RWPE1 (cell line): Measurements from ENCODE around the gene LHX5.

Experiments used
- CTCF ChIA-PET: fragments of 350-600 bp; sonication (Branson Sonifier 250); formaldehyde crosslinking; extraction: SDS; loops from one replicate; lab custom pipeline; 2021; lab: Yijun Ruan, JAX
- POLR2A ChIA-PET: fragments of 400-600 bp; formaldehyde crosslinking; extraction: SDS; loops from one replicate; lab custom pipeline; 2020; ENCODE audit warnings: antibody characterized with exemption; ENCODE audit not compliant: low non-redundant PET; lab: Yijun Ruan, JAX
- DNase-seq: peaks from one replicate; pipeline ENCODE4 v3.0.0; 2012; ENCODE audit warnings: low spot score
- H3K27ac ChIP-seq: fragments of 450-650 bp; 2 replicates; pipeline ENCODE4 v1.5.1; 2017
- TF ChIP-seq, protein P1 (sequence below): fragments of 450-650 bp; conservative IDR thresholded peaks from 2 replicates; pipeline ENCODE4 v1.5.1; 2017; ENCODE audit warnings: low read depth, mild to moderate bottlenecking

The LHX5 gene

GRCh38 chr12:113432986-113433385 lies 38.7 kb downstream of the LHX5 start:
- ChIA-PET CTCF (interaction anchor here (0.6 kb wide), 1 partner anchor 643 kb away, joined by 3 read pairs; no protein-coding TSS in a partner anchor), POLR2A (no interaction called here)
- DNase-seq: no peak
- TF ChIP-seq, protein P1, sequence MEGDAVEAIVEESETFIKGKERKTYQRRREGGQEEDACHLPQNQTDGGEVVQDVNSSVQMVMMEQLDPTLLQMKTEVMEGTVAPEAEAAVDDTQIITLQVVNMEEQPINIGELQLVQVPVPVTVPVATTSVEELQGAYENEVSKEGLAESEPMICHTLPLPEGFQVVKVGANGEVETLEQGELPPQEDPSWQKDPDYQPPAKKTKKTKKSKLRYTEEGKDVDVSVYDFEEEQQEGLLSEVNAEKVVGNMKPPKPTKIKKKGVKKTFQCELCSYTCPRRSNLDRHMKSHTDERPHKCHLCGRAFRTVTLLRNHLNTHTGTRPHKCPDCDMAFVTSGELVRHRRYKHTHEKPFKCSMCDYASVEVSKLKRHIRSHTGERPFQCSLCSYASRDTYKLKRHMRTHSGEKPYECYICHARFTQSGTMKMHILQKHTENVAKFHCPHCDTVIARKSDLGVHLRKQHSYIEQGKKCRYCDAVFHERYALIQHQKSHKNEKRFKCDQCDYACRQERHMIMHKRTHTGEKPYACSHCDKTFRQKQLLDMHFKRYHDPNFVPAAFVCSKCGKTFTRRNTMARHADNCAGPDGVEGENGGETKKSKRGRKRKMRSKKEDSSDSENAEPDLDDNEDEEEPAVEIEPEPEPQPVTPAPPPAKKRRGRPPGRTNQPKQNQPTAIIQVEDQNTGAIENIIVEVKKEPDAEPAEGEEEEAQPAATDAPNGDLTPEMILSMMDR: no peak
- H3K27ac ChIP-seq: no peak overlapping the region

GRCh38 chr12:113428482-113428881 lies 43.2 kb downstream of the LHX5 start:
- TF ChIP-seq, protein P1: no peak
- DNase-seq: no peak
- ChIA-PET POLR2A (no interaction called here), CTCF (no interaction called here)
- no peak overlapping the region for H3K27ac ChIP-seq

DNA sequence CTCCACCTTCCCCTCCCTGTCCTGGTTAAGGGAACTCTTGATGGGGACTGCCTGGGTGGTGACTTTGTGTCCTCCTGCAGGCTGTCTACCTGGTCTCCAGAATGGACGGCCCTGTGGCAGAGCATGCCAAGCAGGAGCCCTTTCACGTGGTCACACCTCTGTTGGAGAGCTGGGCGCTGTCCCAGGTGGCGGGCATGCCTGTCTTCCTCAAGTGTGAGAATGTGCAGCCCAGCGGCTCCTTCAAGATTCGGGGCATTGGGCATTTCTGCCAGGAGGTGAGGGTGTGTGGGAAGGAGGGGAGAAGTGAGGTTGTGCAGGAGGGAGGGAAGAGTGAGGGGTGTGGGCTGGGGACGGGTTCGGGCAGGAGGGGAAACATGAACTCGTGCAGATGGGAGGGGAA lies 43.8 kb downstream of the LHX5 start:
- TF ChIP-seq, protein P1: no peak
- POLR2A ChIA-PET: no interaction called here
- CTCF ChIA-PET: no interaction called here
- DNase-seq: no peak
- H3K27ac ChIP-seq: no peak overlapping the region

DNA sequence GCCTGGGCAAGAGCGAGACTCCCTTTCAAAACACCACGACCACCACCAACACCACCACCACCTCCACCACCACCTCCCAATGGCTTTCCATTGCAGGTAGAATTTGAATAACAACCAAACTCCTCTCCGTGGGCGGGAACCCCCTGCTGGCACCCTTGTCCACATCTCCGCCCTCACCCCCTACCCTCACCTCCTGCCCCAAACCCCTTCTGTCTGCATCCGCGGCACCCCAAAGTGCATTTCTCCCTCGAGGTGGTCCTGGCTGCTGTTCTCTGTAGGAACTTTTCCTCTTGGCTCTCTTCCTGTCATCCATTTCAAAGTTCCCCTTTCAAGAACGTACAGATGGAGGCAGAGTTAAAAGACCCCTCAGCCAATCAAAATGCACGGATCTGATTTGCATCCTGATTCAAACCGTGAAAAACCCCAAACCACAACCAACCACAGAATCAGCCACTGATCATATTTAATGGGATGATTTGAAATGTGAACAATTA lies 45.7 kb downstream of the LHX5 start:
- ChIA-PET POLR2A (no interaction called here), CTCF (interaction anchor here (0.6 to 1.0 kb wide), 6 partner anchors 10 to 1082 kb away, joined by 3 to 6 read pairs (median 4); no protein-coding TSS in a partner anchor)
- DNase-seq: no peak
- TF ChIP-seq, protein P1: no peak
- no peak overlapping the region for H3K27ac ChIP-seq

DNA sequence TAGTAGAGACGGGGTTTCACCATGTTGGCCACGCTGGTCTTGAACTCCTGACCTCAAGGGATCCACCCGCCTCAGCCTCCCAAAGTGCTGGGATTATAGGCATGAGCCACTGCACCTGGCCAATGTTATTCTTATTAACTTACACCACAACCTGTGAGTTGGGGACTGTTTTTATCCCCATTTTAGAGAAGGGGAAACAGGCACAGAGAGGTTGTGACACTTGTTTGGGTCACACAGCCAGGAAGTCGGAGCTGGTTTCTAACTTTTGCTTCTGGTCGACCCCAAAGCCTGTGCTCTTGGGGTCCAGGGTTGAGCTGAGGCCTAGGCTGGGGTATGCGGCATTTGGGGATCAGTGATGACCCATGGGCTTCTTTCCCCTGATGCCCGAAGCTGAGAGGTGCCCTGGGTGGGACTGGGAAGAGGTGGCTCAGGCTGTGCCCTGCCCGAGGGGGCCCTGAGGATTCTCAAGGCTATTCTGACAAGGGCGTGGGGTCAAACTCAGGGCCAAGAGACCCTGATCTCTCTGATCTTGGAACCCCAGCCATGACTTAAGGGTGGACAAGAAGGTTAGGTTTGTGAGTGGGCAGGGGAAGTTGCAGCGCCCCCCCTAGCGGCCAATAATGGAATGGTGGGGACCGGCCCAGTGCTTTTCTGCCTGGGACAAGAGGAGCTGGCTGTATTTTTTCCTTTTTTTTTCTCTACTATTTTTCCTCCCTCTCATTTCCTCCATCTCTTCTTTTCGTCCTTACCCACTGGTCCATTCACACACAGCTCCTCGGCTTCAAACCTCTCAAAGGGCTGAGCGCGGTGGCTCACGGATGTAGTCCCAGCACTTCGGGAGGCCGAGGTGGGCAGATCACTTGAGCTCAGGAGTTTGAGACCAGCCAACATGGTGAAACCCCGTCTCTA lies 46.5 kb downstream of the LHX5 start:
- POLR2A ChIA-PET: interaction anchor here (0.7 kb wide), 1 partner anchor 258 kb away, joined by 6 read pairs; no protein-coding TSS in a partner anchor
- no peak overlapping the region for H3K27ac ChIP-seq
- TF ChIP-seq, protein P1: peak; percentile 84
- peak; percentile 37 for DNase-seq
- CTCF ChIA-PET: interaction anchor here (0.6 to 1.0 kb wide), 7 partner anchors 10 to 1083 kb away, joined by 3 to 6 read pairs (median 3); no protein-coding TSS in a partner anchor

- CTCF ChIA-PET: interaction anchor here (0.6 kb wide), 1 partner anchor 531 kb away, joined by 3 read pairs; no protein-coding TSS in a partner anchor
- DNase-seq: no peak
- TF ChIP-seq, protein P1: no peak
- H3K27ac ChIP-seq: no peak overlapping the region
- POLR2A ChIA-PET: interaction anchor here (0.7 kb wide), 1 partner anchor 258 kb away, joined by 6 read pairs; no protein-coding TSS in a partner anchor
Observed at GRCh38 chr12:113424456-113424855, 47.2 kb downstream of the LHX5 start.
